OCI-LY1 (cell line): Measurements from ENCODE around the gene CDC42BPA.

Source experiments
- EZH2 ChIP-seq: fragments of 200-600 bp; sonication (generic), shearing (Covaris generic); IDR thresholded peaks from 2 replicates; pipeline ENCODE4 v1.8.0; 2017; ENCODE audit warnings: borderline replicate concordance, mixed run types, mild to moderate bottlenecking, antibody characterized with exemption, low read length, moderate library complexity, mixed read lengths
- TF ChIP-seq, protein P1 (sequence below): fragments of 200-600 bp; sonication (generic), shearing (Covaris generic); IDR thresholded peaks from 2 replicates; pipeline ENCODE4 v1.5.1; 2017; ENCODE audit warnings: mild to moderate bottlenecking, antibody characterized with exemption, low read length, moderate library complexity, mixed read lengths

DNA sequence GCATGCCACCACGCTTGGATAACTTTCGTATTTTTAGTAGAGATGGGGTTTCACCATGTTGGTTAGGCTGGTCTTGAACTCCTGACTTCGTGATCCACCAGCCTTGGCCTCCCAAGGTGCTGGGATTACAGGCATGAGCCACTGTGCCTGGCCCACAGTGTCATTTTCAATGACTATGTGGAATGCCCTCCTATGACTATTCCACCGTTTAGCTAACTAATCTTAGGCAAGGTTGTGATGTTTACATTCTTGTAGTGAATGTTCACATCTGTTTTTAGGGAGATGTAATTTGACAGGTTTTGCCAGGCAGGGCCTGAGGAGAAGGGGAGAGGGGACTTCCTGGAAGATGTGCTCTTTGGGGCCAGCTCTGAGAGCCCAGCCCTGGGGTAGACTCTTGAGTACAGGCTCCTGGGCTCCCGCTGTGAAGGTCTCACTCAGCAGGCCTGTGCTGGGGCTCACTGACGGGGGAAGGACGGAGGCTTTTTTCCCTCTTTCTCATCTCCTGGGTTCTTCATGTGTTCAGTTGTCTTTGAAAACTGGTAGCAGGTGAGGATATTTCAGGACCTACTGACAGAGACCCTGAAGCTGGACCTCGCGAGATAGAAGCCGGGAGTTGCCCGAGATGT, 365.0 kb downstream of the CDC42BPA start:
- TF ChIP-seq, protein P1, sequence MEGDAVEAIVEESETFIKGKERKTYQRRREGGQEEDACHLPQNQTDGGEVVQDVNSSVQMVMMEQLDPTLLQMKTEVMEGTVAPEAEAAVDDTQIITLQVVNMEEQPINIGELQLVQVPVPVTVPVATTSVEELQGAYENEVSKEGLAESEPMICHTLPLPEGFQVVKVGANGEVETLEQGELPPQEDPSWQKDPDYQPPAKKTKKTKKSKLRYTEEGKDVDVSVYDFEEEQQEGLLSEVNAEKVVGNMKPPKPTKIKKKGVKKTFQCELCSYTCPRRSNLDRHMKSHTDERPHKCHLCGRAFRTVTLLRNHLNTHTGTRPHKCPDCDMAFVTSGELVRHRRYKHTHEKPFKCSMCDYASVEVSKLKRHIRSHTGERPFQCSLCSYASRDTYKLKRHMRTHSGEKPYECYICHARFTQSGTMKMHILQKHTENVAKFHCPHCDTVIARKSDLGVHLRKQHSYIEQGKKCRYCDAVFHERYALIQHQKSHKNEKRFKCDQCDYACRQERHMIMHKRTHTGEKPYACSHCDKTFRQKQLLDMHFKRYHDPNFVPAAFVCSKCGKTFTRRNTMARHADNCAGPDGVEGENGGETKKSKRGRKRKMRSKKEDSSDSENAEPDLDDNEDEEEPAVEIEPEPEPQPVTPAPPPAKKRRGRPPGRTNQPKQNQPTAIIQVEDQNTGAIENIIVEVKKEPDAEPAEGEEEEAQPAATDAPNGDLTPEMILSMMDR = no peak
- TF ChIP-seq EZH2 = no peak
